T-cell (primary cell): Measurements from ENCODE around the gene USP3. TPM values are rescaled to one million over a fixed set of nuclear protein-coding genes. Genes with fewer than 3 reads are reported as not detected.

ENCODE experiments used
- ATAC-seq, 4 experiments: fragments of 200-7000 bp in 3 of 4; fragments of 150-1000 bp in 1 of 4; cut with Tn5 transposase; replicated peaks in 1 of 4; 1 replicate in 3 of 4; 2 replicates in 1 of 4; pipeline ENCODE4 v1.10.0; 2021; ENCODE audit warnings: moderate library complexity in 3 of 4, mild to moderate bottlenecking in 2 of 4, moderate number of reproducible peaks in 1 of 4
- CTCF ChIA-PET, 2 donors: fragments of 300-600 bp; sonication (Branson Sonifier 250); formaldehyde crosslinking; loops; one replicate each; lab custom pipeline; 2022; ENCODE audit warnings: antibody characterized with exemption in 2 of 2; lab: Charles Lee
- POLR2A ChIA-PET, 2 donors: fragments of 300-600 bp; sonication (Branson Sonifier 250); formaldehyde crosslinking; loops; one replicate each; lab custom pipeline; 2022; ENCODE audit warnings: antibody characterized with exemption in 2 of 2; lab: Charles Lee
- DNase-seq, 35 experiments: peaks; one replicate each; pipeline versions ENCODE4 v3.0.0 to v3.0.0-alpha.2; 2013 to 2023
- H3K27ac ChIP-seq: one replicate; pipeline ENCODE4 v1.5.1; 2013; ENCODE audit warnings: low read length
- H3K27me3 ChIP-seq, 2 experiments: replicated peaks in 1 of 2; 1 replicate in 1 of 2; 2 replicates in 1 of 2; pipeline versions ENCODE4 v1.6.1 to v1.7.0; 2013; ENCODE audit warnings: low read length in 1 of 2, mixed read lengths in 1 of 2; ENCODE audit not compliant: control insufficient read depth in 2 of 2, insufficient read depth in 2 of 2; ENCODE audit errors: extremely low read depth in 1 of 2
- H3K36me3 ChIP-seq, 2 donors: 1 replicate in 1 of 2; 2 replicates in 1 of 2; pipeline versions ENCODE4 v1.6.1 to v1.7.0; 2013; ENCODE audit warnings: low read length in 1 of 2; ENCODE audit not compliant: control insufficient read depth in 2 of 2, insufficient read depth in 1 of 2; ENCODE audit errors: extremely low read depth in 1 of 2
- H3K4me1 ChIP-seq, 2 experiments: 1 replicate in 1 of 2; 2 replicates in 1 of 2; pipeline versions ENCODE4 v1.6.1 to v1.7.0; 2013; ENCODE audit warnings: low read length in 2 of 2, mixed read lengths in 1 of 2; ENCODE audit not compliant: insufficient read depth in 2 of 2, control insufficient read depth in 1 of 2; ENCODE audit errors: extremely low read depth in 1 of 2
- H3K4me3 ChIP-seq, 2 donors: 1 replicate in 1 of 2; 2 replicates in 1 of 2; pipeline versions ENCODE4 v1.5.1 to v1.7.0; 2013; ENCODE audit warnings: mild to moderate bottlenecking in 2 of 2, low read length in 1 of 2, moderate library complexity in 1 of 2; ENCODE audit not compliant: control insufficient read depth in 1 of 2; ENCODE audit errors: extremely low read depth in 1 of 2
- H3K9me3 ChIP-seq: 2 replicates; pipeline ENCODE4 v1.7.0; 2013
- H3K27ac Mint-ChIP-seq, 2 donors: one replicate each; pipeline ENCODE4 v1.8.0; 2020 to 2021; ENCODE audit warnings: mild to moderate bottlenecking in 2 of 2, mixed read lengths in 2 of 2
- H3K27me3 Mint-ChIP-seq, 2 donors: one replicate each; pipeline ENCODE4 v1.8.0; 2021 to 2022; ENCODE audit warnings: mixed read lengths in 2 of 2
- H3K36me3 Mint-ChIP-seq: one replicate; pipeline ENCODE4 v1.8.0; 2021; ENCODE audit warnings: mixed read lengths
- H3K4me1 Mint-ChIP-seq, 3 donors: one replicate each; pipeline ENCODE4 v1.8.0; 2020 to 2022; ENCODE audit warnings: mixed read lengths in 3 of 3, mild to moderate bottlenecking in 1 of 3
- H3K4me3 Mint-ChIP-seq, 3 donors: one replicate each; pipeline ENCODE4 v1.8.0; 2020 to 2022; ENCODE audit warnings: mild to moderate bottlenecking in 3 of 3, mixed read lengths in 3 of 3, moderate library complexity in 3 of 3
- H3K9me3 Mint-ChIP-seq, 3 donors: one replicate each; pipeline ENCODE4 v1.8.0; 2020 to 2022; ENCODE audit warnings: mixed read lengths in 3 of 3
- WGBS: methylation state at CpG from one replicate; pipeline ENCODE4 v1.1.5; 2013; ENCODE audit warnings: missing lambda C conversion rate; ENCODE audit not compliant: insufficient coverage; 5-methylcytosine and 5-hydroxymethylcytosine counted together
- total RNA-seq, 35 experiments: library from RNA in 6 of 35; stranded (reverse) in 6 of 35; fragments of 120-200 nt in 1 of 35; gene quantifications; one replicate each; pipeline versions ENCODE4 v1.2.1 to v1.2.4 and lab custom pipeline; 2013 to 2026

Gene USP3
- total RNA-seq, 5 donors from 2014 or later (not counting 1 experiment from before 2014, with no cell fraction given): 123 to 265 (median 130) TPM

DNA sequence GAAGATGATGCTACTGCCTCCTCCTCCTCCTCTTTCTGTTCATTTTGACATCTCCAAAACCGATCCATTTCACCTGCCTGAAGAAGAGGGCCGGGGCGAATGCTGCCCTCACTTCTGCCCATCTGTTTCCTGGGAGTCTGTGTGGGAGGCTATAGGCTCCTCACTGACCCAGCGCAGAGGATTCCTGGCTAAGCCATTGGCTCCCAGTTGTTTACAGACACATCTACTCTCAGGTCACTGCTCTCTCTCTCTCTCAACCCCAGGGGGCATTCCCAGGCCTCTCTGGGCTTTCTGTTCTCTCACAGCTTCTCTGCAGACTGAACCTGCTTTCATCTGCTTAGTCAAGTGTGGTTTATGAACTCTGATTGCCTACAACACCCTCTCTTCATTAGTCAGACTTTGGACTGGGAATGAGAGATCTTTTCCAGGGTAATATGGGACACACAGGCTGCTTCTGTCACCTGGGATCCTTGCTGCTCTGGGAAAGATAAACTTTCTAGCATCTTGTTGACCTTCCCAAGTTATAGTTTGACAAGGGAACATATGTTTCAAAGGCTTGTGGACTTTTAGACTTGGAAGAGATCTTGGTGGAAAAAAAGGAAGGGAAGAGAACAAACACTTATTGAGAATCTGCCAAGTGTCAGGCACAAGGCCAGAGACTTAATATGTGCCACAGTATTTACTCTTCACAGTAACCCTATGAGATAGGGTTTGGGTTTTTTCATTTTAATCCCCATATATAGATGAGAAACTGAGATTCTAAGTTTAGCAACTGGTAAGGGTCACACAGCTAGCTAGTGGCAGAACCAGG lies 30.2 kb upstream of the USP3 start:
- ATAC-seq: peak; percentile 73 to 80 (median 78)
- no peaks in the 10 kb centered on the region for H3K9me3 ChIP-seq
- Mint-ChIP-seq H3K27ac (peak overlapping the region; percentile 95), H3K4me1 (peaks cover 65 to 69% (median 68%) of the 10 kb centered on the region in 3 donors), H3K9me3 (no peaks in the 10 kb centered on the region), H3K27me3 (no peaks in the 10 kb centered on the region), H3K36me3 (no peaks in the 10 kb centered on the region), H3K4me3 (peak overlapping the region; percentile 4 to 56 (median 13))
- no peaks in the 10 kb centered on the region for H3K27me3 ChIP-seq
- WGBS: no CpG with 5 or more reads among the region's 4 CpGs
- H3K4me3 ChIP-seq: no peak overlapping the region
- DNase-seq: peak in 32 of 35 experiments; percentile 28 to 78 (median 46)
- CTCF ChIA-PET: no interaction called here
- peaks cover 27 to 38% of the 10 kb centered on the region in 2 experiments for H3K4me1 ChIP-seq
- H3K36me3 ChIP-seq: no peaks in the 10 kb centered on the region
- H3K27ac ChIP-seq: peak overlapping the region; percentile 63
- POLR2A ChIA-PET: no interaction called here

GRCh38 chr15:63474810-63475316 lies 29.5 kb upstream of the USP3 start:
- no peak overlapping the region for H3K4me3 ChIP-seq
- H3K27me3 ChIP-seq: no peaks in the 10 kb centered on the region
- no peak overlapping the region for H3K27ac ChIP-seq
- H3K4me3 Mint-ChIP-seq: peak overlapping the region in 1 of 3 donors; percentile 56
- H3K9me3 Mint-ChIP-seq: no peaks in the 10 kb centered on the region
- ATAC-seq (no peak), DNase-seq (no peak)
- ChIA-PET CTCF (interaction anchor here in 1 of 2 donors (0.7 to 1.1 kb wide), 2 partner anchors 30 to 240 kb away, joined by 3 to 4 read pairs; no protein-coding TSS in a partner anchor), POLR2A (interaction anchor here in 1 of 2 donors (0.5 kb wide), 1 partner anchor 217 kb away, joined by 11 read pairs; no protein-coding TSS in a partner anchor)
- WGBS: 86% methylated on average over 7 of the region's 9 CpGs
- H3K4me1 ChIP-seq: peaks cover 29 to 44% of the 10 kb centered on the region in 2 experiments
- H3K27me3 Mint-ChIP-seq: no peaks in the 10 kb centered on the region
- H3K27ac Mint-ChIP-seq: peak overlapping the region; percentile 95
- H3K36me3 Mint-ChIP-seq: no peaks in the 10 kb centered on the region
- H3K36me3 ChIP-seq: no peaks in the 10 kb centered on the region
- no peaks in the 10 kb centered on the region for H3K9me3 ChIP-seq
- H3K4me1 Mint-ChIP-seq: peaks cover 68 to 71% (median 71%) of the 10 kb centered on the region in 3 donors

DNA sequence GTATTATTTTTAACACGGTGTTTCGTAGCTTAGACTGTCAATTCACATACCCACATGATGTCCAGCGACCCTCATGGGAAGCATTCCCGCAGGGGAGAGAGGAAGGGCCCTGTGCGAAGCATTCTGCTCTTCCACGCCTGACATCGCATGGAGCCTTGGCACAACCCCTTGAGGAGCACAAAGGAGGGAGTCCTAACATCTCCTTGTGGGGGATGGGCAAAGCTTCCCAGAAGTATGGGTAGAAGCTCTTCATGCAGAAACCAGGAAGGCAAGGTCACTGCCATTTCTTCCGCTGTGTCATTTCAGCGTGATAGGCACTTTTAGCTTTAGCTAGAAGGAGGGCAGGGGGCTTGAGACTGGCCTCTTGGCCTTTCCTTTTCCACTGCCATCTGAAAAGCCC lies 28.7 kb upstream of the USP3 start:
- no peak overlapping the region for H3K4me3 ChIP-seq
- Mint-ChIP-seq H3K9me3 (no peaks in the 10 kb centered on the region), H3K4me1 (peaks cover 72 to 75% (median 75%) of the 10 kb centered on the region in 3 donors), H3K27me3 (no peaks in the 10 kb centered on the region), H3K4me3 (no peak overlapping the region), H3K36me3 (no peaks in the 10 kb centered on the region), H3K27ac (peak overlapping the region; percentile 44 to 80)
- no peaks in the 10 kb centered on the region for H3K9me3 ChIP-seq
- peaks cover 38 to 52% of the 10 kb centered on the region in 2 experiments for H3K4me1 ChIP-seq
- CTCF ChIA-PET: interaction anchor here in 1 of 2 donors (0.6 to 1.1 kb wide), 3 partner anchors 30 to 240 kb away, joined by 3 to 4 read pairs (median 4); no protein-coding TSS in a partner anchor
- WGBS: 100% methylated on average over 2 of the region's 9 CpGs
- H3K36me3 ChIP-seq: no peaks in the 10 kb centered on the region
- no peak for ATAC-seq
- no peak for DNase-seq
- no peak overlapping the region for H3K27ac ChIP-seq
- H3K27me3 ChIP-seq: no peaks in the 10 kb centered on the region
- POLR2A ChIA-PET: interaction anchor here (0.5 to 1.1 kb wide), 2 partner anchors 47 to 218 kb away, joined by 6 to 11 read pairs; no protein-coding TSS in a partner anchor

GRCh38 chr15:63476229-63476632 lies 28.2 kb upstream of the USP3 start:
- Mint-ChIP-seq H3K9me3 (no peaks in the 10 kb centered on the region), H3K27ac (peak overlapping the region; percentile 56 to 80), H3K27me3 (no peaks in the 10 kb centered on the region), H3K4me1 (peaks cover 77 to 80% (median 78%) of the 10 kb centered on the region in 3 donors), H3K4me3 (no peak overlapping the region), H3K36me3 (no peaks in the 10 kb centered on the region)
- Histone ChIP-seq H3K36me3 (no peaks in the 10 kb centered on the region), H3K27me3 (no peaks in the 10 kb centered on the region), H3K9me3 (no peaks in the 10 kb centered on the region), H3K4me3 (no peak overlapping the region), H3K27ac (no peak overlapping the region), H3K4me1 (peaks cover 43 to 58% of the 10 kb centered on the region in 2 experiments)
- CTCF ChIA-PET: interaction anchor here in 1 of 2 donors (1.1 kb wide), 1 partner anchor 29 kb away, joined by 3 read pairs; no protein-coding TSS in a partner anchor
- WGBS: 67% methylated on average over 1 of the region's 2 CpGs
- ATAC-seq (no peak), DNase-seq (no peak)
- POLR2A ChIA-PET: interaction anchor here in 1 of 2 donors (1.1 kb wide), 1 partner anchor 47 kb away, joined by 6 read pairs; no protein-coding TSS in a partner anchor

- no peaks in the 10 kb centered on the region for H3K9me3 Mint-ChIP-seq
- POLR2A ChIA-PET: interaction anchor here in 1 of 2 donors (0.7 kb wide), 1 partner anchor 123 kb away, joined by 3 read pairs; no protein-coding TSS in a partner anchor
- H3K27ac Mint-ChIP-seq: peak overlapping the region; percentile 98 to 99
- ATAC-seq: no peak
- Histone ChIP-seq H3K4me1 (peaks cover 49 to 69% of the 10 kb centered on the region in 2 experiments), H3K27me3 (no peaks in the 10 kb centered on the region), H3K9me3 (no peaks in the 10 kb centered on the region), H3K4me3 (no peak overlapping the region), H3K36me3 (no peaks in the 10 kb centered on the region), H3K27ac (peak overlapping the region; percentile 97)
- CTCF ChIA-PET: interaction anchor here in 1 of 2 donors (1.0 kb wide), 1 partner anchor 75 kb away, joined by 3 read pairs; no protein-coding TSS in a partner anchor
- no peaks in the 10 kb centered on the region for H3K36me3 Mint-ChIP-seq
- peak overlapping the region in 1 of 3 donors; percentile 75 for H3K4me3 Mint-ChIP-seq
- WGBS: 100% methylated on average over 3 of the region's 6 CpGs
- DNase-seq: no peak
- H3K4me1 Mint-ChIP-seq: peaks cover 82 to 86% (median 84%) of the 10 kb centered on the region in 3 donors
- H3K27me3 Mint-ChIP-seq: no peaks in the 10 kb centered on the region
Observed at GRCh38 chr15:63478243-63478642, 26.1 kb upstream of the USP3 start.

- CTCF ChIA-PET: interaction anchor here (0.7 to 4.2 kb wide), 3 partner anchors 12 to 25 kb away, joined by 5 to 29 read pairs (median 6); no protein-coding TSS in a partner anchor
- no peak for DNase-seq
- peak overlapping the region; percentile 97 for H3K27ac ChIP-seq
- Mint-ChIP-seq H3K27ac (peak overlapping the region; percentile 98 to 99), H3K9me3 (no peaks in the 10 kb centered on the region), H3K27me3 (no peaks in the 10 kb centered on the region), H3K36me3 (no peaks in the 10 kb centered on the region), H3K4me3 (peak overlapping the region; percentile 7 to 75 (median 64)), H3K4me1 (peaks cover 86 to 89% (median 87%) of the 10 kb centered on the region in 3 donors)
- no peak for ATAC-seq
- H3K4me1 ChIP-seq: peaks cover 59 to 67% of the 10 kb centered on the region in 2 experiments
- POLR2A ChIA-PET: interaction anchor here in 1 of 2 donors (0.8 to 1.1 kb wide), 2 partner anchors 15 to 25 kb away, joined by 3 read pairs; no protein-coding TSS in a partner anchor
- no peaks in the 10 kb centered on the region for H3K27me3 ChIP-seq
- H3K4me3 ChIP-seq: no peak overlapping the region
- no peaks in the 10 kb centered on the region for H3K36me3 ChIP-seq
- no peaks in the 10 kb centered on the region for H3K9me3 ChIP-seq
- WGBS: no CpG with 5 or more reads among the region's 2 CpGs
Observed at GRCh38 chr15:63480441-63480821, 24.0 kb upstream of the USP3 start.
